HG02852 (cell line): ENCODE measurements around the gene SSH2.

Experiments used
- ATAC-seq: cut with Tn5 transposase; IDR thresholded peaks from one replicate; pipeline ENCODE4 v1.9.1; 2021; ENCODE audit warnings: mild to moderate bottlenecking, moderate library complexity; ENCODE audit not compliant: unreplicated experiment

SSH2 gene

GRCh38 chr17:29630630-29631193 lies 299.3 kb downstream of the SSH2 start:
- no peak for ATAC-seq

GRCh38 chr17:29629839-29630238 lies 300.2 kb downstream of the SSH2 start:
- no peak for ATAC-seq

GRCh38 chr17:29628644-29629043 lies 301.4 kb downstream of the SSH2 start:
- no peak for ATAC-seq

- ATAC-seq, result no peak
These were observed 302.1 kb downstream of the SSH2 start for GRCh38 chr17:29627951-29628350.

GRCh38 chr17:29625037-29625750 lies 304.8 kb downstream of the SSH2 start:
- ATAC-seq, result no peak

- no peak for ATAC-seq
These were observed 305.4 kb downstream of the SSH2 start for GRCh38 chr17:29624586-29624985.

- ATAC-seq, result no peak
These were observed 306.8 kb downstream of the SSH2 start for GRCh38 chr17:29623283-29623647.

- peak; percentile 61 for ATAC-seq
These were observed 307.4 kb downstream of the SSH2 start, which contains the start of gene CORO6 for GRCh38 chr17:29622337-29623282. CORO6 (minus strand) TSS chr17:29622912; CDS start chr17:29621421, 1,491 bp downstream.

- no peak for ATAC-seq
These were observed 308.3 kb downstream of the SSH2 start for GRCh38 chr17:29621751-29622194.

GRCh38 chr17:29620779-29621500 lies 309.1 kb downstream of the SSH2 start:
- ATAC-seq, result no peak

GRCh38 chr17:29620271-29620670 lies 309.8 kb downstream of the SSH2 start:
- no peak for ATAC-seq

GRCh38 chr17:29619251-29619650 lies 310.8 kb downstream of the SSH2 start:
- ATAC-seq, result no peak

- no peak for ATAC-seq
These were observed 311.6 kb downstream of the SSH2 start for GRCh38 chr17:29618272-29619065.

- peak; percentile 27 for ATAC-seq
These were observed 312.4 kb downstream of the SSH2 start for GRCh38 chr17:29617481-29618271.

- no peak for ATAC-seq
These were observed 312.9 kb downstream of the SSH2 start for GRCh38 chr17:29617125-29617480.

GRCh38 chr17:29616300-29617048 lies 313.6 kb downstream of the SSH2 start:
- no peak for ATAC-seq

GRCh38 chr17:29615492-29616299 lies 314.3 kb downstream of the SSH2 start:
- ATAC-seq, result peak; percentile 55

GRCh38 chr17:29615048-29615385 lies 315.0 kb downstream of the SSH2 start:
- ATAC-seq, result no peak
